ENCODE measurements around the gene CYS1.
"Not testable (repeated sequence)": the region's sequence is repeated elsewhere in the genome, so short reads cannot be mapped to it uniquely, and the experiment has no call there.

The CYS1 gene

GRCh38 chr2:10094271-10094814 is 14.1 kb upstream of the CYS1 start:
- in situ Hi-C loops (cut with MboI; ENCODE audit: low sequenced_read_pairs): no loop called here

DNA sequence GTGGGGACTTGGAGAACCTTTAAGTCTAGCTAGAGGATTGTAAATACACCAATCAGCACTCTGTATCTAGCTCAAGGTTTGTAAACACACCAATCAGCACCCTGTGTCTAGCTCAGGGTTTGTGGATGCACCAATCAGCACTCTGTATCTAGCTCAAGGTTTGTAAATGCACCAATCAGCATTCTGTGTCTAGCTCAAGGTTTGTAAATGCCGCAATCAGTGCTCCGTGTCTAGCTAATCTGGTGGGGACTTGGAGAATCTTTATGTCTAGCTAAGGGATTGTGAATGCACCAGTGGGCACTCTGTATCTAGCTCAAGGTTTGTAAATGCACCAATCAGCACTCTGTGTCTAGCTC is 11.7 kb upstream of the CYS1 start:
- in situ Hi-C loops (cut with MboI; ENCODE audit: low sequenced_read_pairs): not testable (repeated sequence)

DNA sequence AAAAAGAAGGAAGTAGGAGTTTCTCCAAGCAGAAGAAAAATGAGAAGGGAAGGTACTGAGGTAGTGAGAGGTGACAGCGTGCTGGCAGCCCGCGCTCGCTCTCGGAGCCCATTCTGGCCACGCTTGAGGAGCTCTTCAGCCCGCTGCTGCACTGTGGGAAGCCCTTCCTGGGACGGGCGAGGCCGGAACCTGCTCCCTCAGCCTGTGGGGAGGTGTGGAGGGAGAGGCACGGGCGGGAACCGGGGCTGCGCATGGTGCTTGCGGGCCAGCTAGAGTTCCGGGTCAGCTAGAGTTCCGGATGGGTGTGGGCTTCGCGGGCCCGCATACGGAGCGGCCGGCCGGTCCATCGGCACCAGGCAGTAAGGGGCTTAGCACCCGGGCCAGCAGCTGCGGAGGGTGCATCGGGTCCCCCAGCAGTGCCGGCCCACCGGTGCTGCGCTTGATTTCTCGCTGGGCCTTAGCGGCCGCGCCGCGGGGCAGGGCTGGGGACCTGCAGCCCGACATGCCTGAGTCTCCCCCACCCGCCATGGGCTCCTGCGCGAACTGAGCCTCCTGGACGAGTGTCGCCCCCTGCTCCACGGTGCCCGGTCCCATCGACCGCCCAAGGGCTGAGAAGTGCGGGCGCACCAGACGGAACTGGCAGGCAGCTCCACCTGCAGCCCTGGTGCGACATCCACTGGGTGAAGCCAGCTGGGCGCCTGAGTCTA is 11.1 kb upstream of the CYS1 start:
- in situ Hi-C loops (cut with MboI; ENCODE audit: low sequenced_read_pairs): no loop called here

- in situ Hi-C loops (cut with MboI; ENCODE audit: low sequenced_read_pairs): no loop called here
Measured at GRCh38 chr2:10089565-10090190, 9.5 kb upstream of the CYS1 start.

DNA sequence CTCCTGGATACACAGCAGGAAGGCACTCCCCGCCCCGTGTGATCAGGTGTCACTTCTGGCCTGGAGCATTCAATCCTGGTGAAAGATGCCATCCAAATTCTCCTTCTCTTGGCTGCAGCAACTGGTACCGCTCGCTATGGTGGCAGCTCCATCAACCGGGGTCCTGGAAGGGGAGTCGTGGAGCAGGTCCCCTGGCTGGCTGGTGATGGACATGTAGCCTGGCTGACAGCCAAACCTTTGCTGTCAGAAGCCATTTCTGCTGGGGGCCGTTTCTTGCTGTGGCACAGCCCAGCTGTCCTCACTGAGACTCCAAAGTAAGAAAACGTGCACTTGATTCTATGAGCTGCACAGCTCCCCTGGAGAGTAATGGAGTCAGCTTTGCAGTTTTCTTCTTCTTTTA is 7.1 kb upstream of the CYS1 start:
- in situ Hi-C loops (cut with MboI; ENCODE audit: low sequenced_read_pairs): no loop called here

DNA sequence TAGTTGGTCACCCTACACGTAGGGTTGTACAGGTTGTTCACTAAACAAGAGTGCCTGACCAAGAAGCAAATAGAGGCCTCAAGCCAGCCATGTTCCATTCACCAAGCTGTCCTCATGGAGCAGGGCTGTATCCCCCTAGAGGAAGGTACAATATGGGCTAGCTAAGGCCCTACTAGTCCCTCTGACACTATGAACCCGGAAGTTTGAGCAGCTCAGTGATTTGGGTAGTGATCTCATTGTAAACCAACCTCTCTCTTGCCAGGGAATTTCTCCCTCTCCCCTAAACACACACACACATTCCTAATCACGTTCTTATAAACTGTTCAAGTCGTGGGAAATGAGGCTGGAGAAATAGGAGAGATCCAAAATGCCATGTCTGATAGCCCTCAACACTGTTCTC is 6.7 kb upstream of the CYS1 start:
- in situ Hi-C loops (cut with MboI; ENCODE audit: low sequenced_read_pairs): no loop called here

GRCh38 chr2:10085668-10086059 is 5.5 kb upstream of the CYS1 start:
- in situ Hi-C loops (cut with MboI; ENCODE audit: low sequenced_read_pairs): no loop called here

DNA sequence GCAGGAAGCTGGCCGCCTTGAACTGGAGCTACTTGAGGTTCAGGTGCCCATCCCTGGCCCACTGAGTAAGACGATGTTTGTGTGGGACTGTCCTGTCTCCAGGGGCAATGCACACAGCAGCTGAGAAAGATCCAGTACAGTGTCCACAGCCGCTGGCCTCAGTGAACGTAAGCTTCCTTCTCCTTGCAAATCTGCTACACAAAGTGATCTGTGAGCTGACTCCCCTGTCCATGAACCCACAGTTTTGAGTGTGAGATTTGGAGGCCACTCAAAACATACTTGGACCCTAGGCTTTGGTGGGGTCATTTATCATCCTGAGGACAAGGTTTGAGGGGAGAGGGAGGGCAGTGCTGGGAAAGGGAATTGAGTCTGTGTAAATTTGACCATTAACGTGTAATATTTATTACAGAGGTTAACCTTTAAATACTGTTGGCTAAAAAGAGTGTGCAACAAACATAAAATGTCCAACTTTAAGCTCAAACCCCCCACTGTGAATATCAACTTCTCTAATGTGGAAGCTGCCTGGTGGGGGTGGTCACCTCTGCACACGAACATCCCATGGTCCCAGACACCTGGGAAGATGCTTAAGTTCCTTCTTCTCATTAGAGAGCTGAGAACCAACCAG is 4.9 kb upstream of the CYS1 start:
- in situ Hi-C loops (cut with MboI; ENCODE audit: low sequenced_read_pairs): no loop called here

DNA sequence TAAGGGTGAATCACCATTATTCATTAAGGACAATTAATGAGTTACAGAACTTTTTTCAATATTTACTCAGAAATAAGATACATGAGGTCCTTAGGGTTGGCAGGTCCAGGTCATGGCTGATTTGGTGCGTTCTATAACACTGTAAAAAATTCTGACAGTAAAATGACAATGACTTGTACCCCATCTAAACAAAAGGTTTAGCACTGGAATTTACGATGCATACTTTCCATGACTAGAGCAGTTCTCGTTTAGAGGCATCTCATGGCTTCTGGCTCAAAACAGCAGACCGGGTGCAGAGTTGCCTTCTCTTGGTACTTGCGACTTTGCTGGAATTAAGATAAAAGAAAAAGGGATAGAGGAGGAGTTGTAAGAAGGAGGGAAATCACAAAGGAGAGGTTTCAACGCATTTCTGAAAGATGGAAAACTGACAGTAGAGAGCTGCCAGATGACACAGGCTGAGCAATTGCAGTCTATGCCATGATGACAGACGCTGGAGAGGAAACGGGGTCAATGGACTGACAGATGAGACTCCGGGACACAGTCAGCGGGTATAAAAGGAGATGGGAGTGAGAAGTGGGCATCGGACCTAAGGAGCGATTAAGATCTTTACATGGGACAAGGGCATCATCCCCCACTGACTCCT is 4.1 kb upstream of the CYS1 start:
- in situ Hi-C loops (cut with MboI; ENCODE audit: low sequenced_read_pairs): no loop called here

GRCh38 chr2:10083692-10084211 is 3.5 kb upstream of the CYS1 start:
- in situ Hi-C loops (cut with MboI; ENCODE audit: low sequenced_read_pairs): no loop called here

DNA sequence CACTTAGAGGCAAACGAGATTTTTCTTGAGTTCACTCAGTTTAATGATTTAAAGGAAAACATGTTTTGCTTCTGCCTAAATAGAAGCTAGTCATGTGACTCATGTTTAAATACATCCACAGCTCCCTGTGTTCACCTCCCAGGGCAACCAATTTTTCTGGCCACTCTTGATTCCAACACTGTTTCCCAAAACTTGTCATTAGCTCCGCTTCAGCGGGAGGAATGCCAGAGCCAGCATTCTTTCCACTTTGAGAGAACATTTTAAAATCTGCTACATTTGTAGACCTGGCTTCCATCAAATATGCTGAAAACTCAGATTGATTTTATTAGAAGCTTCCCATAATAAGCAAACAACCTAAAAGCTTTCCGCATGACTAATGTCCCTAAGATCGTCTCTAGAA is 2.8 kb upstream of the CYS1 start:
- in situ Hi-C loops (cut with MboI; ENCODE audit: low sequenced_read_pairs): no loop called here

DNA sequence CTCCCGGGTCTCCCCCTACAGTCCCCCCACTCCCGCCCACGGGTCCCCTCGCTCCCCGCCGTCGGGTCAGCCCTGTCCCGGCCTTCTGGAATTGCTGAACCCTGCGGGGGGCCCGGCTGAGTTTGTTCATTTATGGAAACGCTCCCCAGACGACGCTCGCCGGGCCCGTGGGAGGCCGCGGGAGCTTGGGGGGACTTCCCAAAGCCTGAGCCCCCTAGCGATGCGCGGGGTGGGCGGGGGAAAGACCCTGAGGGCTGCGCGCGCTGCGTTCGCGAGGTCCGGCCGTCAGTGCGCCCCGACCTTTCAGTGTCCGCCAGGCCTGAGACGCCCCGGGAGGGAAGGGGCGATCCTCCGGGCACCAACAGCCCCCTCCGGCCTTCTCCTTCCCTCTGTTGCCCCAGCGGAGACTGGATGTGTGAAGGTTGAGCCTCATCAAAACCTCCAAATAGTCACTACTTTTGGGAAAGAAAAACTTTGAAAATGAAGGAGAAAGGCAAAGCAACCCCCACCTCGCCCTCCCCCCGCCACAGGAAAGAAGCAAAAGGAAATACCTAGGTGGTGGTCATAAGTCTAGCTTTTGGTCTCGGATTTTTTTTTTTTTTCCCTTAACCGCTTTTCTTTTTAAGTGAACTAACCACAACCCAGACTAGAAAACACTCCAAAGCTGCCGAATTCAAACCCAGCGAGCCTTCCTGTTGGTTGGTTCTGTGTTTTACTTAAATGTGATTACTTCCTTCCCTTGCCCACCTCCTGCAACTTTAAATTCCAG is 509 bp upstream of the CYS1 start:
- in situ Hi-C loops (cut with MboI; ENCODE audit: low sequenced_read_pairs): no loop called here

DNA sequence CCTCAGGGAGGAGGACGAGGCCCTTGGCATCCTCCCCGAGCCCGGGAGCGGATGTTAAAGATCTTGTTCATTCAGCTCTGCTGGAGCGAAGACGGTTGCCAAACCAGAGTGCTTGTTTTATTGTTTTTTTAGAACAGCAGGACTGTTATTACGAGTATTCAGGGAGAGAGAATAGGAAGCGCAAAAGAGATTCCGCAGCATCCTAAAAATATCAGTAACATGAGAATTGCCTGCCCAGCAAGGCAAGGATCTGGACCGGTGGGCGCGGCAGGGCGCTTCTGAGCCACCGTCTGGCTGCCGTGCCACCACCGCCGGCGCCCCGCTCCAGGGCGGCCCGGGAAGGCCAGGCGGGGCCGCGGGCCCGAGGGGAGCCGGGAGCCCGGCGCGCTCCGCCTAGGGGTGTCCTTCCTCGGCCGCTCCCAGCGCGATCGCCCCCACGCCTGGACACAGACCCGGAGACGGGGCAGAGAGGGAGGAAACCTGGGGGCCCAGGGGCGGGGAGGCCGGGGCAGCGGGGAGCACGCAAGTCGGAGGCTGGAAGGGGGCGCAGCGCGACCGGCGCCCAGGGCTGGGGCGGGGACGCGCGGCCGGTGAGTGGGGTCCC is 843 bp downstream of the CYS1 start:
- in situ Hi-C loops (cut with MboI; ENCODE audit: low sequenced_read_pairs): no loop called here

GRCh38 chr2:10078704-10079265 is 1.4 kb downstream of the CYS1 start:
- in situ Hi-C loops (cut with MboI; ENCODE audit: low sequenced_read_pairs): no loop called here

DNA sequence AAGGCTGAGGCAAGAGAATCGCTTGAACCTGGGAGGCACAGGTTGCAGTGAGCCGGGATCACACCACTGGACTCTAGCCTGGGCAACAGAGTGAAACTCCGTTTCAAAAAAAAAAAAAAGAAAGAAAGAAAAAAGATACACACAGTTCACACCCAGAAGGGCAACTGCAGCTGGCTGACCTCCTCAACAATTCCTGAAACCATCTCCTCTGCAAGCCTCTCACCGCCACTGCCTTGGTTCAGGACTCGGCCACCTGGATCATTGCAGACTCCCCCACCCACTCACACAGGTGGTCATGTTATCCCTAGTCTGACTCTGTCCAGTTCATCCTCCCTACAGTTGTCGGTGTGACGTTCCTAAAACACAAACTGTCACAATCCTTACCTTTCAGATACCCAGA is 2.2 kb downstream of the CYS1 start:
- in situ Hi-C loops (cut with MboI; ENCODE audit: low sequenced_read_pairs): no loop called here

DNA sequence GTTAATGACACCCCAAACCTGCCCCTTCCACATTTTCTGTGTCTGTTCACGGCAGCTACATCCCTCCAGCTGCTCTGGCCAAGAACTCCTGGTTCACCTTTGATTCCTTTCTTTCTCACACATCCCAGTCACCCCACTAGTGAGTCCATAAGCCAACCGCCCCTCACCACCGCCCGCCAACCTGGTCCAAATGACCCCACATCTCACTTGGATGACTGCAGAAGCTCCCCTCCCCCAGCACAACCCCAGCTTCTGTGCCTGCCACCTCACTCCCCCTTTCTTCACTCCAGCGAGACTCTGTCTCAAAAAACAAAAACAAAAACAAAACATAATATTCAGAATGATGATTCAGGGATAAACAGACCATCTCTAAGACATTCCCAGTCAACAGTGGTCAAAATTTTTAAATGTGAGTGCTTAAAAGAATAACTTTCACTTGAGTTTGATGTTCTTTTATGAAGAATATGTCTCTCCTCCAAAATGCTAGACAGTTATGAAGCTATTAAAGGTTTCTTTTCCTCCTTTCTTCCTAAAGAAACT is 3.2 kb downstream of the CYS1 start:
- in situ Hi-C loops (cut with MboI; ENCODE audit: low sequenced_read_pairs): no loop called here

DNA sequence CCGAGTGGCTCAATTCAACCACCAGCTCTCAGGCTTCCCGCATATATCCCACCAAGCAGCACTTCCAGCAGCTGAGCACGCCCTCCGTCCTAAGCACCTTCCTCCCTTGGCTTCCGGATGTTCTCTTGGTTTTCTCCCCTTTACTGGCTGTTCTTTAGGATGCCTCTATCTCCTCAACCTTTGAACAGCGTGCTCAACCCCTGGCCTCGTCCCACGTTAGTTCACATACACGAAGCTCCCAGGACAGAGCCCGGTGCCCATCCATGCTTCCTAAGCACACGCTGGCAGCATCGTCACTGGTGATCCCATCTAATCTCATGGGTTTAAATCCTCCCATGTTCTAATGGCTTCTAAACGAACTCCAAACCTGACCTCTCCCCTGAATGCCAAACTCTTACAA is 3.7 kb downstream of the CYS1 start:
- in situ Hi-C loops (cut with MboI; ENCODE audit: low sequenced_read_pairs): no loop called here

DNA sequence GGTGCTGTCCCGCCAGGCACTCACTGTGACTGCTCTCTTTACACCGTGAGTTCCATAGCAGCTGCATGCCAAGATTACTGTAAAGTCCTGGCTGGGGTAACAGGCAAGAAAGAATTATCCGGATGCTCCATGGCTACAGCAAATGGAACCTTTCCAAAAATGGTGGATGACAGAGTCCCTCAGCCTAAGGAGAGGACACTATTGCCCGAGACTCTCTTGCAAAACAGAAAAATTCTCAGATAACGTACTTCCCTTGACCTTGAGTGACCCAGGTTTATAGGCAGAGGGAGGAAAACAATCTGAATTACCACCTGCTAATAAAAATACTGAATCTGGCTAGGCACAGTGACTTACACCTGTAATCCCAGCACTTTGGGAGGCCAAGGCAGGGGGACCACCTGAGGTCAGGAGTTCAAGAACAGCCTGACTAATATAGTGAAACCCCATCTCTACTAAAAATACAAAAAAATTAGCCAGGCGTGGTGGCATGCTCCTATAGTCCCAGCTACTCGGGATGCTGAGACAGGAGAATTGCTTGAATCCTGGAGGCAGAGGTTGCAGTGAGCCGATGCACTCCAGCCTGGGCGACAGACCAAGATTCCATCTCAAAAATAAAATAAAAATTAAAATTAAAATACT is 4.5 kb downstream of the CYS1 start:
- in situ Hi-C loops (cut with MboI; ENCODE audit: low sequenced_read_pairs): no loop called here

DNA sequence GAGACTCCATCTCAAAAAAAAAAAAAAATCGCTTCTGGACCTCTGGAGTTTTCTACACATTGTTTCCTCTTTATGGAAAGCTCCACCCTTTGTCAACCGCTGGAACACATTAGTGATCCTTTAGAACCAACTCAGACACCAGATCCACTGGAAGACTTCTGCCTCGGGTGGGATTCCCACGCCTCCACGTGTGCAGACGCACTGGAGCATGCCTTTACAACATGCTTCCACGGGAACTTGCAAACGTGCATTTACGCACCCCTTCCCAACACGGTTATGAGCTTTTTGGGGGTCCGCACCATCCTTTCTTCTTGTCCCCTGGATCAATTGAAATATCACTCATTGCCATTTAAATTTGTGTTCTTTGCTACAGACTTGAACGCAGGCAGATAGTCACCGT is 5.1 kb downstream of the CYS1 start:
- in situ Hi-C loops (cut with MboI; ENCODE audit: low sequenced_read_pairs): no loop called here
